Subcutaneous abdominal adipose tissue (tissue), 5 donors: ENCODE measurements around the gene PRR14L.

Experiments
- H3K27ac ChIP-seq: one replicate; pipeline ENCODE4 v1.7.0; 2013; ENCODE audit warnings: low read depth, mild to moderate bottlenecking, inconsistent platforms, low read length, moderate library complexity
- H3K27me3 ChIP-seq, 5 donors: one replicate each; pipeline ENCODE4 v1.7.0; 2013; ENCODE audit warnings: low read length in 5 of 5, inconsistent platforms in 1 of 5; ENCODE audit not compliant: control insufficient read depth in 5 of 5, insufficient read depth in 4 of 5
- H3K36me3 ChIP-seq, 5 donors: one replicate each; pipeline ENCODE4 v1.7.0; 2013; ENCODE audit warnings: low read length in 5 of 5; ENCODE audit not compliant: control insufficient read depth in 5 of 5, insufficient read depth in 5 of 5
- H3K4me1 ChIP-seq, 5 donors: one replicate each; pipeline ENCODE4 v1.7.0; 2013; ENCODE audit warnings: low read length in 5 of 5, mild to moderate bottlenecking in 3 of 5, moderate library complexity in 1 of 5; ENCODE audit not compliant: control insufficient read depth in 5 of 5, insufficient read depth in 5 of 5
- H3K4me3 ChIP-seq, 5 donors: one replicate each; pipeline ENCODE4 v1.7.0; 2013; ENCODE audit warnings: low read length in 5 of 5, low read depth in 1 of 5
- H3K9ac ChIP-seq, 5 donors: one replicate each; pipeline ENCODE4 v1.7.0; 2013; ENCODE audit warnings: low read length in 5 of 5, mild to moderate bottlenecking in 4 of 5, moderate library complexity in 3 of 5
- H3K9me3 ChIP-seq, 5 donors: one replicate each; pipeline ENCODE4 v1.7.0; 2013; ENCODE audit warnings: low read length in 5 of 5; ENCODE audit not compliant: control insufficient read depth in 5 of 5
- donor health status: healthy.
- donor health status: healthy.
- donor health status: healthy.
- donor health status: healthy.
- donor health status: healthy.

The PRR14L gene

DNA sequence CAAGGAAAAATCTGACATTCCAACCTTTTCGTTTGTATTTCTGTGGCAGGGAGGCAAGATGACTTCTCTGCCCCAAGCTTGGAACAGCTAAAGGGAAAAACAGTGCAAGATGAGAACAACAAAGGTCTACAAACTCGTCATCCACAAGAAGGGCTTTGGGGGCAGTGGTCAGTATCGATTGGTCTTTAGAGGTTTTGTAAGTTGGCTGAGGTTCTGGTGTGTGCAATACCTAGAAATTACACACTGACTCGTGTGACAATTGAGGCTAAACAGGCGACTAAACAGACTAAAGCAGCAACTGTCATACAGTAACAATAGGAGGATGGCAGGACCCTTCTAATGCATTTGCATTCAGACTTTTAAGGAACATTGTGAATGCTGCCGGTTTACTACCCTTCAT is 4.9 kb upstream of the PRR14L start:
- Histone ChIP-seq H3K27me3 (no peaks in the 10 kb centered on the region), H3K9ac (peak overlapping the region in 3 of 5 donors; percentile 94 to 96 (median 95)), H3K36me3 (peaks cover 0 to 13% (median 7%) of the 10 kb centered on the region in 5 donors), H3K4me1 (peaks cover 14 to 41% (median 37%) of the 10 kb centered on the region in 5 donors), H3K27ac (peak overlapping the region; percentile 92), H3K4me3 (peak overlapping the region in 3 of 5 donors; percentile 82 to 96 (median 85)), H3K9me3 (no peaks in the 10 kb centered on the region)

DNA sequence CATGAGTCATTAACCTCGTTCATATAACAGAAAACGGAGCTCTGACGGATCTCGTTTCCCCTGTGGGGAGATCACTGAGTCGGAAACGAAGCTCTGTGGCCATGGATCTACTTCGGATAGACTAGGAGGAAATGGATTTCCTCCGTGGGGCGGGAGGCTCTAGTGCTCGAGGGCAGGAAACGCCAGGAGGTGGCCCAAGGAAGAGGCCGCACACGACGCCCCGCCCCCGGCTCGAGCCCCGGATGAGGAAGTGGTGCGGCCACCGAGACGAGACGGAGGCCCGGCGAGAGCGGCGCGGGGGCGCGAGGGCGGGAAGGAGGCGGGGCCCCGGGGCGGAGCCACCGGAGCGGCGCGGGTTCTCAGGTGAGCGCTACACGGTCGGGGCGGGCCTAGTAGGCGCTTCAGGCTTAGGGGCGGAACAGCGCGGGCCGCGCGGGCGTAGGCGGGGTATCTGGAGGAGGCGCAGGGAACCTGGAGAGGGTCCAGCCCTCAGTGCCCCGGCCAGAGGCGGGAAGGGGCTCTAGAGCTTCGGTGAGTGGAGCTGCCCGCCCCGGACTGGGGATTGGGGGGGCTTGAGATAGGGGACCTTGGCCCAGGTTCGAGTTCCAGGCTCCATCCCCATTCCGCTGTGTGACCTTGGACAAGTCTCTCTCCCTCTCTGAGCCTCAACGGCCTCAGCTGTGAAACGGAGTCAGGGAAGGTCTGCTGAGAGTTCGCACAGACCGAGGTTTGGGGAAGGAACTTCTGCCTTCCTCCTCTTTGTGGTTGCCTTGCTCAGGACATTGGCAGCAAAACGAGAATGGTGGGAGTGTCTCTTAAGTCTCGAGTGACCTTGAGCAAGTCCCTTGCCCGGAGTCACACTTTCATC is 3.9 kb upstream of the PRR14L start, which contains the start of gene DEPDC5:
Gene DEPDC5, plus strand, starts transcription at position 386 of the 868 bp plus-strand sequence. CDS start 903 bp downstream, outside the sequence.
- Histone ChIP-seq H3K4me3 (peak within 1 kb of the TSS; percentile 74 to 96 (median 85)), H3K9me3 (no peaks in the 10 kb centered on the region), H3K27ac (peak within 1 kb of the TSS; percentile 92), H3K9ac (peak within 1 kb of the TSS; percentile 52 to 97 (median 94)), H3K36me3 (peaks cover 0 to 10% (median 7%) of the 10 kb centered on the region in 5 donors), H3K4me1 (peaks cover 14 to 48% (median 45%) of the 10 kb centered on the region in 5 donors), H3K27me3 (no peaks in the 10 kb centered on the region)

DNA sequence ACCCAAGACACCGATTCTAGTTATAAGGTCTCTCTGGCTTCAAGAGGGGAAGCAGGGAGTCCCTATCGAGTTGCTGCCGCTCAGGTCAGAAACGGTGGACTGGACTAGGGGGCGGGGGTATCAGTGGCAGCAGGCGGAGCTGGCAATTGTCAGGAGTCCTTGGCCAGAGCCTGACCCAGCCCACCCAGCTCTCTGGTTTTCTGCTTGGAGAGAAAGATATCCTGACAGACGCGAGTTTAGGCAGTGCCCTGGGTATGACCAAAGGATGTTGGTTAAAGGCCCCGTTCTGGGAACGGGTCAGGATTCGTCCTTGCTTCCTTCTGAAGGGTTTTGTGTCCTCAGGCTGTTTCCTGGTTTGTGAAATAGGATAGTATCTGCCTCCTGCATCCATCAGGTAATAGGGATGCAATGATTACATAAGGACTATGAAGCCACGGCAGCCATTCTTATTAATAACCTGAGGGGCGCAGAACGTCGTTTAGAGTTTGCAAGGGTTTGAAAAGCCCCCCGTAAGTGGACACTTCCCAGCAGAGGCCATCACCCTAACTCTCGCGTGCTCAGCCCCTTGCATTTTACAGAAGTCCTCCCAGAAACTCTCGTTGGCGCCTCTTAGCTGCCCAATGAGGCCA is 3.2 kb upstream of the PRR14L start:
- peak overlapping the region; percentile 74 to 90 (median 85) for H3K4me3 ChIP-seq
- H3K9ac ChIP-seq = peak overlapping the region; percentile 43 to 97 (median 90)
- peaks cover 0 to 2% (median 0%) of the 10 kb centered on the region in 5 donors for H3K36me3 ChIP-seq
- no peaks in the 10 kb centered on the region for H3K9me3 ChIP-seq
- peaks cover 15 to 56% (median 52%) of the 10 kb centered on the region in 5 donors for H3K4me1 ChIP-seq
- H3K27me3 ChIP-seq = no peaks in the 10 kb centered on the region
- peak overlapping the region; percentile 92 for H3K27ac ChIP-seq

DNA sequence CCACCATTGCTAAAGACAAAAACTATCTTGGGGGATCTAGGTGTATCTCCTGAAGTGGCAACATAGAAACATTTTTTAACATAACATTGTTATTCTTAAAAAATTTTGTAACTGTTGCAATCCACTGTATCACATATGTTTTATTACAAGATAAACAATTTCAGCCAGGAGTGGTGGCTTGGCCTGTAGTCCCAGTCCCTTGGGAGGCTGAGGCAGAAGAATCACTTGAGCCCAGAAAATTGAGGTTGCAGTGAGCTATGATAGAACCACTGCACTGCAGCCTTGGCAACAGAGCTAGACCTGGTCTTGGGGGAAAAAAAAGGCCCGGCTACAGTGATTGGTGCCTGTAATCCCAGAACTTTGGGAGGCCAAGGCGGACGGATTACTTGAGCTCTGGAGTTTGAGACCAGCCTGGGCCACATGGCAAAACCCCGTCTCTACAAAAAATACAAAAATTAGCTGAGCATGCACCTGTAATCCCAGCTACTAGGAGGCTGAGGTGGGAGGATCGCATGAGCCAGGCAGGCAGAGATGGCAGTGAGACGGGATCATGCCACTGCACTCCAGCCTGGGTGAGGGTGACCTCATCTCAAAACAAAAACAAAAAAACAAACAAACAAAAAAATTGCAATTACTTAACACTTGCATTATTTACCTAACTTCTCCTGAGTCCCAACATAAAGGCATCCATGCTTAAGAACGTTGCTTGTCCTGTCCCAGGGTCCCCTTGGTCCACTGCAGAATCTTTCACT is 2.3 kb upstream of the PRR14L start:
- Histone ChIP-seq H3K27ac (peak overlapping the region; percentile 92), H3K4me3 (peak overlapping the region in 1 of 5 donors; percentile 86), H3K9ac (peak overlapping the region in 4 of 5 donors; percentile 43 to 97 (median 90)), H3K4me1 (peaks cover 15 to 61% (median 59%) of the 10 kb centered on the region in 5 donors), H3K27me3 (no peaks in the 10 kb centered on the region), H3K9me3 (no peaks in the 10 kb centered on the region), H3K36me3 (peaks cover 0 to 2% (median 0%) of the 10 kb centered on the region in 5 donors)

DNA sequence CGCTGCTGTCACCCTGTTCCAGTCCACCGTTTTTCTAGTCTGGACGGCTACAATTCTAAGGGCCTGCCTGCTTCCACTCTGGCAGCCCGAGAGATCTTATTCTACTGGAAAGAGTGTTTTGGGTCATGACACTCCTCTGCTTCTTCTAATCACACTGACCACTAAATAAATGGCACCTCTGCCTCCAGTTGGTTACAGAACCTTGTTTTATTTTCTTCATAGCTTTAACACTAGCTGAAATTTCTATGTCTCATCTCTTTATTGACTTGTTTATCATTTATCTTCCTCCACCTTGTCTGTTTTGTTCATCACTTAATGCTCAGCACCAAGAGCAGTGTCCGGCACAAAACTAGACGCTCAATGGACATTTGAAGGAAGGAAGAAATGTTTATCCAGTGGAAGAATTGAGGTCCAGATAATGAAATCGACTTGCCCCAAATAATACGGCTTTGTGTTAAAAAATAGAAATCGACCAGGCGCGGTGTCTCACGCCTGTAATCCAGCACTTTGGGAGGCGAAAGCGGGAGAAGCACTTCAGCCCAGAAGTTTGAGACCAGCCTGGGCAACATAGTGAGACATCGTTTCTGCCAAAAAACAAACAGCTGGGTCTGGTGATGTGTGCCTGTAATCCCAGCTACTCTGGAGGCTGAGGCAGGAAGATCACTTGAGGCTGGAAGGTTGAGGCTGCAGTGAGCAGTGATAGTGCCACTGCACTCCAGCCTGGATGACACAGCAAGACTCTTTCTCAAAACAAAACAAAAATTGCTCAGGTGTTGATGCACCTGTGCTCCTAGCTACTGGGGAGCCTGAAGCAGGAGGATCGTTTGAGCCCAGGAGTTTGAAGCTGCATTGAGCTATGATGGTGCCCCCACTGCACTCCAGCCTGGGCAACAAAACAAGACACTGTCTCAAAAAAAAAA is 693 bp upstream of the PRR14L start:
- peak overlapping the region; percentile 92 for H3K27ac ChIP-seq
- H3K4me1 ChIP-seq = peaks cover 15 to 61% (median 60%) of the 10 kb centered on the region in 5 donors

DNA sequence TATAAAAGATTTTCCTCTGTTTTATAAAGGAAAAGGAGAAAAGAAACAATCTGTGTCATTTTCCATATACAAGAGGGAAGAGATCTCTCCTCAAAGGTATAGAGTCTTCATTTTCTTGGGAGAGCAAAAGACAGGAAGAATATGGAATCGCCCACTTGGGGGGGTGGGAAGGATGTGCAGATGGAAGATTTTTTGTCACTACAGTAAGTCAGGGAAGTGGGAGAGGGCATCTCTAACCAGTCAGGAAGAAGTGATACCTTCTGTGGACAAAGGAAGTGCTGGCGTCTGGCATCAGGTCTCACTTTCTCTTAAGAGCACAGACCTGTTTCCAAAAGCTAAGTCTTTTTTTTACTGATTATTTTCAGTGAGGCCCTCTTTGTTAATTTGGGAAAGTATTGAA is 1.4 kb downstream of the PRR14L start:
- H3K9ac ChIP-seq = peak overlapping the region; percentile 41 to 99 (median 89)

More for the DNA sequence above, 693 bp upstream of the PRR14L start:
- Histone ChIP-seq H3K36me3 (peaks cover 0 to 2% (median 0%) of the 10 kb centered on the region in 5 donors), H3K4me3 (peak overlapping the region; percentile 61 to 97 (median 89)), H3K27me3 (no peaks in the 10 kb centered on the region), H3K9me3 (no peaks in the 10 kb centered on the region), H3K9ac (peak overlapping the region in 4 of 5 donors; percentile 68 to 97 (median 80))

DNA sequence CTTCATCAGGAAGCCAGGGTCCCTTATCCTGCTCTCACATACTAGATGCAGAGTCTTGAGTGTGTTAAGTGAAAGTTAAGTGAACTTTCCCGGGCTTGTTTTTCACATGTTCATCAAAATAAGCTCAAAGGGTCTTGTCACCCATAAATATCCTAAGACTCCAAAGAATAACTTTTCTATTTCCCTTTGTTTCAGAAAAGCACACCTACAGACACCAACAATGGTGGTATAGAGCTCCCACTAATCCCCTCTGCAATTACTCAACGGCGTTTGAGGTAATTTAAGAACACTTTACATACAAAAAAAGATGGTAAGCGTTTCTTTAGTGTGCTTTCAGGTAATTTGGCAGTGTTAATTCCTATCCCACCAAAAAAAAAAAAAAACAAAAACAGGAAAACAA is 2.5 kb downstream of the PRR14L start:
- Histone ChIP-seq H3K9me3 (no peaks in the 10 kb centered on the region), H3K4me3 (no peak overlapping the region), H3K27ac (no peak overlapping the region), H3K9ac (peak overlapping the region in 1 of 5 donors; percentile 87), H3K36me3 (peaks cover 0 to 2% (median 0%) of the 10 kb centered on the region in 5 donors), H3K27me3 (no peaks in the 10 kb centered on the region), H3K4me1 (peaks cover 4 to 41% (median 35%) of the 10 kb centered on the region in 5 donors)

More for the DNA sequence above, 1.4 kb downstream of the PRR14L start:
- Histone ChIP-seq H3K27me3 (no peaks in the 10 kb centered on the region), H3K27ac (peak overlapping the region; percentile 92), H3K36me3 (peaks cover 0 to 2% (median 0%) of the 10 kb centered on the region in 5 donors), H3K4me1 (peaks cover 11 to 50% (median 46%) of the 10 kb centered on the region in 5 donors), H3K9me3 (no peaks in the 10 kb centered on the region), H3K4me3 (peak overlapping the region; percentile 86 to 97 (median 89))

DNA sequence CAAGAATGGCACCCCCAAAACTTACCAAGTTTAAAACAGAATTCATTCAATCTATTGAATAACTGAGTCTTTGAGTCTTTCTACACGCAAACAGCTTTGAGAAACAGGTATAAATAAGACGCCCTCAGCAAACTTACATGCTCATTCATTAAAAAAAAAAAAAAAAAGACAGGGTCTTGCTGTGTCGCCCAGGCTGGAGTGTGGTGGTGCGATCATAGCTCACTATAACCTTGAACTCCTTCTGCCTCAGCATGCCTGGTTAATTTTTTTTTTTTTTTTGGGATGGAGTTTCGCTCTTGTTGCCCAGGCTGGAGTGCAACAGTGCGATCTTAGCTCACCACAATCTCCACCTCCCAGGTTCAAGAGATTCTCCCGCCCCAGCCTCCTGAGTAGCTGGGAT is 6.1 kb downstream of the PRR14L start:
- H3K36me3 ChIP-seq = peaks cover 0 to 3% (median 0%) of the 10 kb centered on the region in 5 donors
- no peak overlapping the region for H3K4me3 ChIP-seq
- no peak overlapping the region for H3K27ac ChIP-seq
- no peaks in the 10 kb centered on the region for H3K9me3 ChIP-seq
- no peaks in the 10 kb centered on the region for H3K27me3 ChIP-seq
- peaks cover 4 to 41% (median 20%) of the 10 kb centered on the region in 5 donors for H3K4me1 ChIP-seq
- H3K9ac ChIP-seq = no peak overlapping the region
